K562 (cell line): ENCODE data around the gene PPP1R16B. TPM values are rescaled to one million over a fixed set of nuclear protein-coding genes. Genes with fewer than 3 reads are reported as not detected.

Source experiments
- CCNT2 ChIP-seq: IDR thresholded peaks from 2 replicates; pipeline ENCODE4 v1.6.1; 2011; ENCODE audit warnings: borderline replicate concordance, low read depth, mild to moderate bottlenecking, moderate library complexity, mixed read lengths, low read length; ENCODE audit not compliant: insufficient read length; ENCODE audit errors: extremely low read depth
- CEBPZ ChIP-seq: fragments of 150-350 bp; IDR thresholded peaks from 2 replicates; pipeline ENCODE4 v1.6.1; 2014; ENCODE audit warnings: low read depth, mild to moderate bottlenecking, low read length, borderline replicate concordance
- GTF3C2 ChIP-seq: IDR thresholded peaks from 3 replicates; pipeline ENCODE4 v1.6.1; 2011; ENCODE audit warnings: borderline replicate concordance, mild to moderate bottlenecking, moderate library complexity; ENCODE audit not compliant: insufficient read length; ENCODE audit errors: extremely low read depth
- HOMEZ ChIP-seq: fragments of 250-450 bp; sonication (Bioruptor Pico); IDR thresholded peaks from 2 replicates; pipeline ENCODE4 v1.4.0; 2020; ENCODE audit warnings: mild to moderate bottlenecking, moderate library complexity
- L3MBTL2 ChIP-seq: fragments of 450-650 bp; IDR thresholded peaks from 2 replicates; pipeline ENCODE4 v1.6.1; 2016; ENCODE audit warnings: mild to moderate bottlenecking, moderate library complexity
- MCM5 ChIP-seq: fragments of 450-650 bp; IDR thresholded peaks from 2 replicates; pipeline ENCODE4 v1.6.1; 2016; ENCODE audit warnings: low read depth
- MYC ChIP-seq, 2 experiments: fragments of 250-450 bp in 1 of 2; sonication (Bioruptor Pico) in 1 of 2; IDR thresholded peaks; 2 replicates each; pipeline versions ENCODE4 v1.5.1 to v1.6.1; 2012 to 2021; ENCODE audit warnings: low read depth in 2 of 2, borderline replicate concordance in 1 of 2, improper control_type of control experiment in 1 of 2, low read length in 1 of 2, mild to moderate bottlenecking in 1 of 2, moderate library complexity in 1 of 2
- RBM22 ChIP-seq: fragments of 200-400 bp; formaldehyde crosslinking; IDR thresholded peaks from 2 replicates; pipeline ENCODE4 v1.6.1; 2018; ENCODE audit warnings: low read length, low read depth; ENCODE audit not compliant: poor library complexity, severe bottlenecking
- SAP30 ChIP-seq: fragments of 200-600 bp; sonication (generic); IDR thresholded peaks from 2 replicates; pipeline ENCODE4 v1.6.1; 2012; ENCODE audit warnings: borderline replicate concordance, low read depth, mild to moderate bottlenecking, moderate library complexity, low read length, control low read depth, inconsistent platforms; ENCODE audit not compliant: insufficient read depth, poor library complexity, severe bottlenecking
- SIX5 ChIP-seq, 2 experiments: IDR thresholded peaks; 2 replicates each; pipeline ENCODE4 v1.6.1; 2011; ENCODE audit warnings: low read length in 2 of 2, borderline replicate concordance in 1 of 2, low read depth in 1 of 2, mild to moderate bottlenecking in 1 of 2, moderate library complexity in 1 of 2; ENCODE audit not compliant: insufficient read depth in 1 of 2
- TAL1 ChIP-seq: fragments of 450-650 bp; IDR thresholded peaks from 2 replicates; pipeline ENCODE4 v1.6.1; 2016; ENCODE audit warnings: mild to moderate bottlenecking
- TBL1XR1 ChIP-seq, 2 experiments: IDR thresholded peaks; 2 replicates each; pipeline ENCODE4 v1.6.1; 2012; ENCODE audit warnings: improper control_type of control experiment in 2 of 2, low read length in 2 of 2, mild to moderate bottlenecking in 1 of 2
- TEAD1 ChIP-seq, 2 experiments: fragments of 450-650 bp in 1 of 2; sonication (generic) in 1 of 2; formaldehyde crosslinking; IDR thresholded peaks; 2 replicates each; pipeline versions ENCODE4 v1.4.0 to v1.8.0; 2020 to 2022; ENCODE audit warnings: mild to moderate bottlenecking in 2 of 2, missing genetic modification reagents in 1 of 2
- TSC22D4 ChIP-seq: fragments of 450-650 bp; IDR thresholded peaks from 2 replicates; pipeline ENCODE4 v1.6.1; 2016; ENCODE audit warnings: missing genetic modification characterization, missing biosample characterization, control low read depth
- ZKSCAN1 ChIP-seq: fragments of 150-350 bp; IDR thresholded peaks from 2 replicates; pipeline ENCODE4 v1.6.1; 2016; ENCODE audit warnings: low read depth, low read length
- ZNF41 ChIP-seq: fragments of 250-450 bp; sonication (Bioruptor Pico); conservative IDR thresholded peaks from 2 replicates; pipeline ENCODE4 v1.4.0; 2020; ENCODE audit warnings: mild to moderate bottlenecking
- ZNF778 ChIP-seq: fragments of 450-650 bp; formaldehyde crosslinking; IDR thresholded peaks from 2 replicates; pipeline ENCODE4 v1.4.0; 2020; ENCODE audit warnings: mild to moderate bottlenecking, moderate library complexity
- polyA plus RNA-seq, 8 experiments: library from polyadenylated mRNA; depleted of rRNA in 4 of 8; stranded (reverse) in 5 of 8; unstranded in 3 of 8; fragments of >200 nt; fragmentation: Nextera tagmentation in 2 of 8; fragmentation: Illumina TruSeq in 1 of 8; extraction: Ambion mirVana in 2 of 8; extraction: Trizol in 1 of 8; gene quantifications; 2 replicates each; pipeline versions ENCODE4 v1.2.1 to v1.2.3, GENCODE V29; 2011 to 2014; ENCODE audit warnings: inconsistent platforms in 1 of 8, missing spikeins in 1 of 8
- total RNA-seq, 7 experiments: library from RNA; depleted of rRNA in 6 of 7; stranded (reverse); fragments of >200 nt in 6 of 7; fragmentation: Illumina TruSeq in 2 of 7; extraction: Trizol in 2 of 7; gene quantifications; 2 replicates each; pipeline versions ENCODE4 v1.2.1 to v1.2.3, GENCODE V29; 2011 to 2021; ENCODE audit warnings: low replicate concordance in 1 of 7

Gene PPP1R16B
- total and polyA plus RNA-seq, 9 of the 15 experiments (the other 6 are each of a cell fraction or from before 2014, with no cell fraction given), result 1.5 to 11.5 (median 6.8) TPM

- TF ChIP-seq CEBPZ (no peak), SAP30 (peak; percentile 97), TAL1 (no peak), RBM22 (no peak), ZNF41 (no peak), HOMEZ (no peak), SIX5 (IDR thresholded peaks at IDR 0.05; ENCODE audit: borderline replicate concordance in 1 of 2, insufficient read depth in 1 of 2, low read depth in 1 of 2, low read length in 2 of 2) (peak in 1 of 2 experiments; percentile 5; a peak in 1 of 4 replicates), L3MBTL2 (peak; percentile 94), CCNT2 (peak; percentile 88), ZNF778 (CRISPR knock-in tag) (no peak), TEAD1 (CRISPR knock-in tag; IDR thresholded peaks at IDR 0.05) (peak in 1 of 2 experiments; percentile 20; a peak in 1 of 4 replicates), MYC (IDR thresholded peaks at IDR 0.05; ENCODE audit: low read depth, low read length) (peak; percentile 95), MYC (CRISPR knock-in tag; IDR thresholded peaks at IDR 0.05; ENCODE audit: borderline replicate concordance, low read depth) (peak; percentile 70; the same call in 1 of the 2 replicates), MCM5 (no peak), ZKSCAN1 (0 out of 2 replicates have a peak, but pooled peaks have one; percentile 28), TSC22D4 (tag) (no peak), TBL1XR1 (IDR thresholded peaks at IDR 0.05; ENCODE audit: low read length in 2 of 2) (peak in 1 of 2 experiments; percentile 48; a peak in 1 of 4 replicates), GTF3C2 (no peak)
Measured at GRCh38 chr20:38962044-38962927, 156.8 kb downstream of the PPP1R16B start, which contains the start of gene DHX35 (continued).
